Ascending aorta (tissue), 2 donors: ENCODE measurements around the gene ZNF365. TPM values are rescaled to one million over a fixed set of nuclear protein-coding genes. Genes with fewer than 3 reads are reported as not detected.

Experiments used
- DNase-seq, 2 donors: peaks; one replicate each; pipeline ENCODE4 v3.0.0-alpha.2; 2019; ENCODE audit warnings: low spot score in 2 of 2
- H3K27ac ChIP-seq, 2 donors: fragments of 200-600 bp; sonication (generic); one replicate each; pipeline ENCODE4 v1.5.1; 2016 to 2017; ENCODE audit warnings: mild to moderate bottlenecking in 1 of 2
- H3K27me3 ChIP-seq: fragments of 200-600 bp; sonication (generic); one replicate; pipeline ENCODE4 v1.5.1; 2017
- H3K36me3 ChIP-seq, 2 donors: fragments of 200-600 bp; sonication (generic); one replicate each; pipeline ENCODE4 v1.5.1; 2016
- H3K4me1 ChIP-seq, 2 donors: fragments of 200-600 bp; sonication (generic); one replicate each; pipeline ENCODE4 v1.5.1; 2016 to 2017; ENCODE audit warnings: mild to moderate bottlenecking in 1 of 2
- H3K4me3 ChIP-seq, 2 donors: fragments of 200-600 bp; sonication (generic); one replicate each; pipeline ENCODE4 v1.5.1; 2016 to 2017; ENCODE audit warnings: mild to moderate bottlenecking in 1 of 2
- H3K9me3 ChIP-seq, 2 donors: fragments of 200-600 bp; sonication (generic); one replicate each; pipeline ENCODE4 v1.5.1; 2016
- intact Hi-C: fragments of 100-400 bp; cut with DNase I; formaldehyde crosslinking; loops from one replicate; pipeline ENCODE4 v1.15.1; 2023
- total RNA-seq: library from RNA; depleted of rRNA; stranded (reverse); fragments of >200 nt; gene quantifications from one replicate; pipeline ENCODE4 v1.1.0, GENCODE V29; 2016
- TF ChIP-seq, protein P1 (sequence below), 3 experiments: fragments of 200-600 bp in 2 of 3; fragments of 450-650 bp in 1 of 3; sonication (generic) in 2 of 3; IDR thresholded peaks; one replicate each; pipeline ENCODE4 v1.5.1; 2016 to 2019; ENCODE audit warnings: antibody characterized with exemption in 3 of 3, mild to moderate bottlenecking in 1 of 3, moderate library complexity in 1 of 3

ZNF365 gene, protein sequence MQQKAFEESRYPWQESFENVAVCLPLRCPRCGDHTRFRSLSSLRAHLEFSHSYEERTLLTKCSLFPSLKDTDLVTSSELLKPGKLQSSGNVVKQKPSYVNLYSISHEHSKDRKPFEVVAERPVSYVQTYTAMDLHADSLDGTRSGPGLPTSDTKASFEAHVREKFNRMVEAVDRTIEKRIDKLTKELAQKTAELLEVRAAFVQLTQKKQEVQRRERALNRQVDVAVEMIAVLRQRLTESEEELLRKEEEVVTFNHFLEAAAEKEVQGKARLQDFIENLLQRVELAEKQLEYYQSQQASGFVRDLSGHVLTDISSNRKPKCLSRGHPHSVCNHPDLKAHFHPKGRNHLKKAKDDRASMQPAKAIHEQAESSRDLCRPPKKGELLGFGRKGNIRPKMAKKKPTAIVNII
- not detected for total RNA-seq

DNA sequence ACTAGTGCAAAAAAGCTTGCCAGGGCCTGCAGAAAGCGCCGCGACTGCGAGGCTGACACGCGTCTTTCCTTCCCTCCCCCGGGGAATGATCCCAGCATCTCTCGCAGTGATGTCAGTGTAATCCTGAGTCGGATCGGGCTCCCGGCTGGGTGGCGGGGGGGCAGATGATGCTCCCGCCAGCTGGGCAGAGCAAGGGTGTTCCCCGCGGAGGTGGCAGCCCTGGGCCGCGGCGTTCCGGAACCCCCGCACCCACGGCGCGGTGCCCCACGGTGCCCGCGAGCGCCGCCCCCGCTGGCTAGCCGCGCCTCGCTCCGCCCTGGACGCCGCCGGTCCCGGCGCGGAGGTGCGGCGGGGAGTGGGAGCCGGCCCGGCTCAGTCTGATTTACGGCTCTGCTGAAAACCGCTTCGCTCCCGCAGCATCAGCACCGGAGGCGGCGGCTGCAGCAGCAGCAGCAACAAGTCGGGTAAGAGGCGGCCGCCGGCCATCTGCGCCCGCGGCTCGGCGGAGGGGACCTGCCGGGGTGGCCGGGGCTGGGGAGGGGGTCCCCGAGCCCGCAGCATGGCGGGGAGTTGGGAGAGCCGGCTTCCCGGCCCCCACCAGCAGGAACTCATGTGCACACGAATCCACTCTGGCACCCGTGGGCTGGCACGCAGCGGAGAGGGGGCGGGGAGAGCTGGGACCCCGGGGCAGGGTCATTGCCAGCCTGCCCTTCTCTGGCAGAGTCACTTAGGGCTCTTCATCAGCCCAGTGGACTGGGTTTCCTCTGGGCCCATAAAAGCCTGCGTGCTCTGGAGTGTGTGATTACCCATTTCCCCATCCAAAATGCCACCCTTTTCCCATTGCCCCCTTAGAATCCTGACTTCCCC lies at the start of gene ZNF365:
ZNF365 (plus strand) TSS at position 375 of the 867 bp plus-strand sequence. CDS start 1,825 bp downstream, outside the sequence.
- Histone ChIP-seq H3K4me1 (peaks cover 4% of the 10 kb centered on the region in 2 donors), H3K4me3 (peak within 1 kb of the TSS; percentile 55 to 93), H3K36me3 (no peaks in the 10 kb centered on the region), H3K27ac (peak within 1 kb of the TSS; percentile 70 to 82), H3K9me3 (no peaks in the 10 kb centered on the region), H3K27me3 (no peaks in the 10 kb centered on the region)
- TF ChIP-seq, protein P1, sequence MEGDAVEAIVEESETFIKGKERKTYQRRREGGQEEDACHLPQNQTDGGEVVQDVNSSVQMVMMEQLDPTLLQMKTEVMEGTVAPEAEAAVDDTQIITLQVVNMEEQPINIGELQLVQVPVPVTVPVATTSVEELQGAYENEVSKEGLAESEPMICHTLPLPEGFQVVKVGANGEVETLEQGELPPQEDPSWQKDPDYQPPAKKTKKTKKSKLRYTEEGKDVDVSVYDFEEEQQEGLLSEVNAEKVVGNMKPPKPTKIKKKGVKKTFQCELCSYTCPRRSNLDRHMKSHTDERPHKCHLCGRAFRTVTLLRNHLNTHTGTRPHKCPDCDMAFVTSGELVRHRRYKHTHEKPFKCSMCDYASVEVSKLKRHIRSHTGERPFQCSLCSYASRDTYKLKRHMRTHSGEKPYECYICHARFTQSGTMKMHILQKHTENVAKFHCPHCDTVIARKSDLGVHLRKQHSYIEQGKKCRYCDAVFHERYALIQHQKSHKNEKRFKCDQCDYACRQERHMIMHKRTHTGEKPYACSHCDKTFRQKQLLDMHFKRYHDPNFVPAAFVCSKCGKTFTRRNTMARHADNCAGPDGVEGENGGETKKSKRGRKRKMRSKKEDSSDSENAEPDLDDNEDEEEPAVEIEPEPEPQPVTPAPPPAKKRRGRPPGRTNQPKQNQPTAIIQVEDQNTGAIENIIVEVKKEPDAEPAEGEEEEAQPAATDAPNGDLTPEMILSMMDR (IDR thresholded peaks at IDR 0.05), result peak in 1 of 3 experiments; percentile 8
- intact Hi-C loops, result loop anchor here (5.0 to 10.0 kb wide), 5 partner anchors 58 to 761 kb away; partner anchors contain the start of genes ARID5B, EGR2 and NRBF2
- DNase-seq, result peak in 1 of 2 donors; percentile 77

GRCh38 chr10:62326176-62326575 lies 48.0 kb upstream of the ZNF365 start:
- Histone ChIP-seq H3K4me3 (no peak overlapping the region), H3K9me3 (no peaks in the 10 kb centered on the region), H3K27ac (no peak overlapping the region), H3K36me3 (no peaks in the 10 kb centered on the region), H3K4me1 (no peaks in the 10 kb centered on the region), H3K27me3 (no peaks in the 10 kb centered on the region)
- intact Hi-C loops, result no loop called here
- TF ChIP-seq, protein P1 (IDR thresholded peaks at IDR 0.05), result no peak
- no peak for DNase-seq

- Histone ChIP-seq H3K27ac (no peak overlapping the region), H3K9me3 (no peaks in the 10 kb centered on the region), H3K4me1 (no peaks in the 10 kb centered on the region), H3K4me3 (no peak overlapping the region), H3K27me3 (no peaks in the 10 kb centered on the region), H3K36me3 (no peaks in the 10 kb centered on the region)
- intact Hi-C loops, result no loop called here
- TF ChIP-seq, protein P1 (IDR thresholded peaks at IDR 0.05), result no peak
- no peak for DNase-seq
These were observed 46.3 kb upstream of the ZNF365 start for GRCh38 chr10:62327885-62328284.

DNA sequence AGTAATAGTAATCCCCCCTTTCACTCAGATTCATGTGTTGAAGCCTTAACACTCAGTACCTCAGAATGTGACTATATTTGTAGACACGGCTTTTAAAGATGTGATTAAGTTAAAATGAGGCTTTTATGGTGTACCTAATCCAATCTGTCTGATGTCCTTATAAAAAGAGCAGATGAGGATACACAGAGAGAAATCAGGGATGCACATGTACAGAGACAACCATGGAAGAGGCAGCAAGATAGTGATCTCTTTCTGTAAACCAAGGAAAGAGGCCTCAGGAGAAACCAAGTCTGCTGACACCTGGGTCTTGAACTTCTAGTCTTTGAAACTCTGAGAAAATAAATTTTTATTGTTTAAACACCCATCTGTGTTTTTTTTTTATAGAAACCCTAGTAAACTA lies 44.0 kb upstream of the ZNF365 start:
- H3K27ac ChIP-seq, result no peak overlapping the region
- DNase-seq, result no peak
- H3K27me3 ChIP-seq, result no peaks in the 10 kb centered on the region
- no peaks in the 10 kb centered on the region for H3K9me3 ChIP-seq
- no peaks in the 10 kb centered on the region for H3K4me1 ChIP-seq
- intact Hi-C loops, result no loop called here
- TF ChIP-seq, protein P1 (IDR thresholded peaks at IDR 0.05), result no peak
- H3K36me3 ChIP-seq, result no peaks in the 10 kb centered on the region
- no peak overlapping the region for H3K4me3 ChIP-seq

DNA sequence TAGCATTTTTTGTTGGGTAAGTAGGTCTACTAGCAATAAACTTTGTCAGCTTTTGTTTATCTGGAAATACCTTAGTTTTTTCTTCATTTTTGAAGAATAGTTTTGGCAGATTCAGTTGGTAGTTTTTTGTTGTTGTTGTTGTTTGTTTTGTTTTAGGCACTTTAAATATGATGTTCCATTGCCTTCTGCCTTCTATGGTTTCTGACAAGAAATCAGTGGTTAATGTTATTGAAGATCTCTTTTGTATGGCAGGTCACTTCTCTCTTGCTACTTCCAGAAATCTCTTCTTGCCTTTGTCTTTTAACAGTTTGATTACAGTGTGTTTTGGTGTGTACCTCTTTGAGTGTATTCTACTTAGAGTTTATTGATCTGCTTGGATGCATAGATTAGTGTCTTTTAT lies 41.8 kb upstream of the ZNF365 start:
- no peak overlapping the region for H3K4me3 ChIP-seq
- H3K27ac ChIP-seq, result no peak overlapping the region
- H3K27me3 ChIP-seq, result no peaks in the 10 kb centered on the region
- intact Hi-C loops, result no loop called here
- H3K4me1 ChIP-seq, result no peaks in the 10 kb centered on the region
- TF ChIP-seq, protein P1 (IDR thresholded peaks at IDR 0.05), result no peak
- no peak for DNase-seq
- H3K9me3 ChIP-seq, result no peaks in the 10 kb centered on the region
- H3K36me3 ChIP-seq, result no peaks in the 10 kb centered on the region
